Colonic mucosa (tissue), 4 donors: ENCODE results near the gene ITGB7. TPM values are rescaled to one million over a fixed set of nuclear protein-coding genes. Genes with fewer than 3 reads are reported as not detected.
A peak's percentile ranks its signal among the peaks of the same experiment; 100 is the strongest.

Source experiments
- DNase-seq: peaks from one replicate; pipeline ENCODE4 v3.0.0-alpha.2; 2020
- H3K27ac ChIP-seq: fragments of 200-600 bp; one replicate; pipeline ENCODE4 v1.8.0; 2021
- H3K27me3 ChIP-seq: fragments of 200-600 bp; one replicate; pipeline ENCODE4 v1.8.0; 2021
- H3K36me3 ChIP-seq: fragments of 200-600 bp; one replicate; pipeline ENCODE4 v1.8.0; 2021
- H3K4me1 ChIP-seq: fragments of 200-600 bp; one replicate; pipeline ENCODE4 v1.8.0; 2021; ENCODE audit warnings: mild to moderate bottlenecking
- H3K4me3 ChIP-seq: fragments of 200-600 bp; one replicate; pipeline ENCODE4 v1.8.0; 2021
- H3K9ac ChIP-seq, 2 donors: one replicate each; pipeline ENCODE4 v1.7.0; 2013; ENCODE audit warnings: control low read depth in 2 of 2, low read depth in 2 of 2, low read length in 2 of 2
- H3K9me3 ChIP-seq: fragments of 200-600 bp; one replicate; pipeline ENCODE4 v1.8.0; 2021
- CTCF ChIP-seq: fragments of 200-600 bp; IDR thresholded peaks from one replicate; pipeline ENCODE4 v1.8.0; 2022; ENCODE audit warnings: antibody characterized with exemption, mild to moderate bottlenecking
- intact Hi-C: fragments of 100-400 bp; cut with DNase I; formaldehyde crosslinking; loops from one replicate; pipeline ENCODE4 v1.14.1; 2022
- total RNA-seq, 2 donors: library from RNA; stranded (reverse); fragmentation: NEBNext Ultra II Directional in 1 of 2; extraction: Animal tissue kit (Norgen Biotek cat#: 25700) in 1 of 2; gene quantifications; one replicate each; pipeline ENCODE4 v1.2.1, GENCODE V29; 2021
- donor health status: healthy.
- donor health status: DM: no; HTN: no; CAD: no.
- donor health status: DM: no; HTN: no; CAD: no.

ITGB7 gene
- total RNA-seq, 2 donors from 2014 or later, result 5.3 to 8.8 TPM

GRCh38 chr12:53218551-53219291, 11.7 kb upstream of the ITGB7 start:
- H3K9ac ChIP-seq, result peak overlapping the region; percentile 55 to 93
- intact Hi-C loops, result no loop called here
- peak overlapping the region; percentile 63 for H3K4me3 ChIP-seq
- no peaks in the 10 kb centered on the region for H3K36me3 ChIP-seq
- H3K9me3 ChIP-seq, result no peaks in the 10 kb centered on the region
- H3K4me1 ChIP-seq, result peaks cover 21% of the 10 kb centered on the region
- TF ChIP-seq CTCF, result no peak
- no peaks in the 10 kb centered on the region for H3K27me3 ChIP-seq
- DNase-seq, result peak; percentile 51
- peak overlapping the region; percentile 98 for H3K27ac ChIP-seq

- peak; percentile 60 for DNase-seq
- no peaks in the 10 kb centered on the region for H3K36me3 ChIP-seq
- no peak overlapping the region for H3K4me3 ChIP-seq
- H3K9me3 ChIP-seq, result no peaks in the 10 kb centered on the region
- peaks cover 16% of the 10 kb centered on the region for H3K4me1 ChIP-seq
- H3K9ac ChIP-seq, result peak overlapping the region; percentile 55 to 93
- H3K27me3 ChIP-seq, result no peaks in the 10 kb centered on the region
- H3K27ac ChIP-seq, result peak overlapping the region; percentile 98
- intact Hi-C loops, result no loop called here
- TF ChIP-seq CTCF, result no peak
Measured at GRCh38 chr12:53217931-53218307, 10.9 kb upstream of the ITGB7 start.

- peak; percentile 88 for DNase-seq
- no peak overlapping the region for H3K4me3 ChIP-seq
Measured at GRCh38 chr12:53217051-53217930, 10.2 kb upstream of the ITGB7 start.

GRCh38 chr12:53215497-53215896, 8.4 kb upstream of the ITGB7 start:
- peaks cover 16% of the 10 kb centered on the region for H3K4me1 ChIP-seq
- no peaks in the 10 kb centered on the region for H3K9me3 ChIP-seq
- H3K27me3 ChIP-seq, result no peaks in the 10 kb centered on the region
- no peak for DNase-seq
- intact Hi-C loops, result loop anchor here (2.0 kb wide), 1 partner anchor 73 kb away; no protein-coding TSS in a partner anchor
- no peak overlapping the region for H3K4me3 ChIP-seq
- no peaks in the 10 kb centered on the region for H3K36me3 ChIP-seq
- no peak overlapping the region for H3K9ac ChIP-seq
- no peak overlapping the region for H3K27ac ChIP-seq
- no peak for TF ChIP-seq CTCF

More at GRCh38 chr12:53217051-53217930, 10.2 kb upstream of the ITGB7 start:
- no peaks in the 10 kb centered on the region for H3K27me3 ChIP-seq
- peak overlapping the region; percentile 55 to 93 for H3K9ac ChIP-seq
- no peaks in the 10 kb centered on the region for H3K9me3 ChIP-seq
- peak overlapping the region; percentile 98 for H3K27ac ChIP-seq
- no peaks in the 10 kb centered on the region for H3K36me3 ChIP-seq
- intact Hi-C loops, result no loop called here
- H3K4me1 ChIP-seq, result peaks cover 16% of the 10 kb centered on the region
- no peak for TF ChIP-seq CTCF

GRCh38 chr12:53214687-53215455, 7.8 kb upstream of the ITGB7 start:
- no peak for DNase-seq
- intact Hi-C loops, result loop anchor here (2.0 kb wide), 1 partner anchor 74 kb away; no protein-coding TSS in a partner anchor
- Histone ChIP-seq H3K36me3 (no peaks in the 10 kb centered on the region), H3K4me3 (no peak overlapping the region), H3K9ac (no peak overlapping the region), H3K27ac (no peak overlapping the region), H3K4me1 (peaks cover 16% of the 10 kb centered on the region), H3K27me3 (no peaks in the 10 kb centered on the region), H3K9me3 (no peaks in the 10 kb centered on the region)
- no peak for TF ChIP-seq CTCF
